ENCODE measurements around the gene MSLN. TPM values are rescaled to one million over a fixed set of nuclear protein-coding genes. Genes with fewer than 3 reads are reported as not detected.

The MSLN gene
- total and polyA plus RNA-seq, 9 donors, result 0.23 to 6.9 (median 0.71) TPM

DNA sequence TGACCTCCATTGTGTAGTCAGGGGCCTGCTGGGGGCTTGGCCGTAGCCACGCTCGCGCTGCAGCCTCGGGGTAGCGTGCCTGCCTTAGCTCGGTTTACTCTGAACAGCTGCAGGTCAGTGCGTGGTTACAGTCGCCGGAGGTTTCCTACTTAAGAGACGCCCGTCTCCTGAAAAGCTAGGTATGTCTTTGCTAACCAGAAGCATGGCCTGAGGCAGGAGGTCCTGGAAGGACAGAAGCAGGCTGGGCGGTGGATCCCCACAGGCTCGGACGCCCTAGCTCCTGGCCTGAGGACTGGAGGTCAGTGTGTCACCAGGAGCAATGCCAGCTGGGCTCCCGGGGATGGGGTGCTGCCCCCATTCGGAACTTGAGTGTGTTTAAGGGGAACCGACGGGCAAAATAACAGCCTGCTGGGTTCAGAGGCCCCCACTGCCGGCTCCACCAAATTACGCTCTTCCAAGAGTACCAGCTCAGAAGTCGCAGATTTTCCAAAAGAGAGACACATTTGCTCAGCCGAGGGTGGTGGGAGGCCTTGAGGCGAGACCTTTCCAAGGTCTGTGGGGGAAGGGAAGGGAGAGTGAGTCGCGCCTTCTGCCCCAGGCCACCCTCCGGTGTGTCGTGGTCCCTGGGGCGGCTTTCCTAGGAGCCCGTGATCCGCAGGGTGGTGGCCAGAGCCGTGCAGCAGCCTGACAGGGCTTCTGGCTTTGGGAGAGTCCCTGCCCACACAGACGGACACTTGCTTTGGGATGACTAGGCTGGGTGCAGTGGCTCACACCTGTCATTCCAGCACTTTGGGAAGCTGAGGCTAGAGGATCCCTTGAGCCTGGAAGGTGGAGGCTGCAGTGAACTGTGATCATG is 43.9 kb downstream of the MSLN start:
- WGBS (ENCODE audit: insufficient coverage), result 44% methylated on average over 31 of the region's 33 CpGs
- Histone ChIP-seq H3K4me1 (ENCODE audit: control insufficient read depth, insufficient read depth, low read length) (peaks cover 24% of the 10 kb centered on the region), H3K4me3 (ENCODE audit: low read length) (no peak overlapping the region), H3K9me3 (replicated peaks; ENCODE audit: control insufficient read depth, low read depth, low read length) (peaks cover 3% of the 10 kb centered on the region), H3K27ac (ENCODE audit: low read length) (no peak overlapping the region), H3K36me3 (ENCODE audit: control insufficient read depth, insufficient read depth, low read length) (no peaks in the 10 kb centered on the region), H3K27me3 (ENCODE audit: control insufficient read depth, insufficient read depth, low read length) (peaks cover 48% of the 10 kb centered on the region)
- no peak for DNase-seq

DNA sequence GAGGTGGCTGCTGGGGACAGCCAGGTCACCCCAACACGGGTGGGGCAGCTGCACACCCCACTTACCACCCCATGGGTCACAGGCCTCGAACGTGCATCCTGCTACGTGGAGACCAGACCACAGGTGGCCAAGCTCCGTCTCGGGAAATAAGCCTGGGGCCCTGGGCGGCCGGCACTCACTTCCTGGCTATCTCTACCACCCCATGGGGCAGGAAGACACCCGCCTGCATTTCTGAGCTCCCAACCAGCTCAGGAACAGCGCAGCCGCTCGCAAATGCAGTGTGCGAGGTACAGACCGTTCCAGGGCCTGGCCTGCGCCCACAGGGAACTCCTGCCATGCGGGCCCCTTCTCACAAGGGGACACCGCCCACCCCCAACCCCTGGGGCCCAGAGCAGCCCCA is 44.9 kb downstream of the MSLN start:
- Histone ChIP-seq H3K36me3 (ENCODE audit: control insufficient read depth, insufficient read depth, low read length) (no peaks in the 10 kb centered on the region), H3K27ac (ENCODE audit: low read length) (no peak overlapping the region), H3K4me1 (ENCODE audit: control insufficient read depth, insufficient read depth, low read length) (peaks cover 24% of the 10 kb centered on the region), H3K27me3 (ENCODE audit: control insufficient read depth, insufficient read depth, low read length) (peaks cover 37% of the 10 kb centered on the region), H3K9me3 (replicated peaks; ENCODE audit: control insufficient read depth, low read depth, low read length) (peaks cover 3% of the 10 kb centered on the region), H3K4me3 (ENCODE audit: low read length) (no peak overlapping the region)
- no peak for DNase-seq
- 74% methylated on average over 17 of the region's 17 CpGs for WGBS (ENCODE audit: insufficient coverage)

DNA sequence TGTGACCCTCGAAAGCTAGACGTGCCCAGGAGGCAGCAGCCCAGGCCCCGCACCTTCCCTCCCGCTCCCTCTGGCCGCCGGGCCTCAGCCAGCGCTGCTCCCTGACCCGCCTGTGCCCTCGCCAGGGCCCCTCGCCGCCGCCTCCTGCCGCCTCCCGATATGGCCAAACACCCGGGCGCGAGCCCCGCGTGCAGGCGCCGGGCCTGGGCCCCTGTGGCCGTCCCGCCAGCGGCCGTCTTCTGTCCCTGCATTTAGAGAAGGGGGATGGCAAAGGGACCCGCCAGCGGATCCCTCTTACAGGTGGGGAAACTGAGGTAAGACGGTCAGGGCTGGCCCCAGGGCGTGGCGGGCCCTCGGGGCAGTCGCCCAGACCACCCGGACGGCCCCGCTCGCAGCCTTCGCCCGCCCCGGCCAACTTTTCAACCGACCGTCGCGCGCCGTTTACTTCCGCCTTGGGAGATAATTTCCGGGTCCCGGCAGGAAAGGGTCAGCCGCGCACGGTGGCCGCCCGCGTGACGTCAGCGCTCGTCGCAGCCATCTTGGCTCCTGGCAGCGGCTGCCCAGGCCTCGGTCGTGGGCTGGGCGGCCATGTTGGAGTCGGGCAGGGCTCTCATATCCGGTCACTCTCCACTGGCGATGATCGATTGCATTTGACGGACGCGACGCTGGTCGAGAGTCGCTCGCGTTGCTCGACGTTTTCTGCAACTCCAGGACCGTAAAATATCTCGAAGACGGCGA is 47.0 kb downstream of the MSLN start:
- H3K9me3 ChIP-seq (replicated peaks; ENCODE audit: control insufficient read depth, low read depth, low read length), result peaks cover 5% of the 10 kb centered on the region
- H3K27me3 ChIP-seq (ENCODE audit: control insufficient read depth, insufficient read depth, low read length), result peaks cover 22% of the 10 kb centered on the region
- no peaks in the 10 kb centered on the region for H3K36me3 ChIP-seq (ENCODE audit: control insufficient read depth, insufficient read depth, low read length)
- 2% methylated on average over 79 of the region's 80 CpGs for WGBS (ENCODE audit: insufficient coverage)
- H3K27ac ChIP-seq (ENCODE audit: low read length), result peak overlapping the region; percentile 84
- peaks cover 24% of the 10 kb centered on the region for H3K4me1 ChIP-seq (ENCODE audit: control insufficient read depth, insufficient read depth, low read length)
- peak; percentile 96 for DNase-seq
- peak overlapping the region; percentile 73 for H3K4me3 ChIP-seq (ENCODE audit: low read length)

DNA sequence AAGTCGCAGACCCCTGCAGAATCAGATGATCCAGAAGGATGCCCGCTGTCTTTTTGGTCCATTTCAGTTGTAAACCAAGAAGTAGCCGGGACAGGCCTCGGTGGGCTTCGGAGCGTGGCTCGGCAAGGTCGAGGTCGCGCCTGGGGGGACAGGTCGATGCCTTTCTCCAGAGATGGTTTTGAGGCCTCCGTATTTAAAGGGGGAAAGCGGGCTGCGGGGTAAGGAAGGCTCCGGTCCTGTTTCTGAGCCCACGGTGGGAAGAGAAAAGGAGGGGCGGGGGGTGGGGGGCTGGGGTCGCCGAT is 47.5 kb downstream of the MSLN start:
- no peak for DNase-seq
- Histone ChIP-seq H3K27me3 (ENCODE audit: control insufficient read depth, insufficient read depth, low read length) (peaks cover 20% of the 10 kb centered on the region), H3K27ac (ENCODE audit: low read length) (no peak overlapping the region), H3K4me1 (ENCODE audit: control insufficient read depth, insufficient read depth, low read length) (peaks cover 25% of the 10 kb centered on the region), H3K9me3 (replicated peaks; ENCODE audit: control insufficient read depth, low read depth, low read length) (peaks cover 5% of the 10 kb centered on the region), H3K36me3 (ENCODE audit: control insufficient read depth, insufficient read depth, low read length) (no peaks in the 10 kb centered on the region), H3K4me3 (ENCODE audit: low read length) (peak overlapping the region; percentile 73)
- WGBS (ENCODE audit: insufficient coverage), result 12% methylated on average over 11 of the region's 19 CpGs

DNA sequence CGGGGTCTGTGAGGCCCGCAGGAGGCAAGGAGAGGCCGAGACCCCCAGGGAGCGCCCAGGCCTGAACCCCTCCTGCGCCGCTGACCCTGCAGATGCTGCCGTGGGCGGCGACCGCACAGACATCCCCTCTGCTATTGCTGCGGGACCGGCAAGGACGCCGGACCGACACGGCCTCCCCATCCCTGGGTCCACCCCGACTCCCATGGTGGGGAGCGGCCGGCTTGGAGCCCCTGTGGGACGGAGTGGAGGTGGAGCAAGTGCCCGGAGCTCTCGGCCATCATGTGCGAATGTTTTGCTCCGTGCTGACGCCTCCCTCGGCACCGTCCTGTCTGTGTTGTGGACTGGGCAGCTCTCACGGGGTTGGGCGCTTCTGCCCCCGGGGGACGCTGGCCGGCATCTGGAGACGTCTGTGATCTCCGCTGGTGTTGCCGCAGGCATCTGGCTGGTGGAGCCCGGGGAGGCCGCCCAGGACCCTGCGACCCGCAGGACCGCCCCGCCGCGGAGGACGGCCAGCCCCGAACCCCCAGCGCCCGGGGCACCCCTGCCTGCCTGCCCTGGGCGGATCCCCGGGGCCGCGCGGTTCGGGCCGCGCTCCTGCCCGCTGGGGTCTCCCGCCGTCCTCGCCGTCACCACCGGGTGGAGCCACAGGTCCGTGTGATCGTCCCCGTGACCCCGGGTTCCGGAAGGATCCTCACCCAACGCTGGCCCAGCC is 52.8 kb downstream of the MSLN start:
- Histone ChIP-seq H3K27me3 (ENCODE audit: control insufficient read depth, insufficient read depth, low read length) (peaks cover 42% of the 10 kb centered on the region), H3K36me3 (ENCODE audit: control insufficient read depth, insufficient read depth, low read length) (no peaks in the 10 kb centered on the region), H3K9me3 (replicated peaks; ENCODE audit: control insufficient read depth, low read depth, low read length) (peaks cover 5% of the 10 kb centered on the region), H3K4me3 (ENCODE audit: low read length) (no peak overlapping the region), H3K27ac (ENCODE audit: low read length) (no peak overlapping the region), H3K4me1 (ENCODE audit: control insufficient read depth, insufficient read depth, low read length) (peaks cover 15% of the 10 kb centered on the region)
- peak; percentile 44 for DNase-seq
- 8% methylated on average over 66 of the region's 67 CpGs for WGBS (ENCODE audit: insufficient coverage)

DNA sequence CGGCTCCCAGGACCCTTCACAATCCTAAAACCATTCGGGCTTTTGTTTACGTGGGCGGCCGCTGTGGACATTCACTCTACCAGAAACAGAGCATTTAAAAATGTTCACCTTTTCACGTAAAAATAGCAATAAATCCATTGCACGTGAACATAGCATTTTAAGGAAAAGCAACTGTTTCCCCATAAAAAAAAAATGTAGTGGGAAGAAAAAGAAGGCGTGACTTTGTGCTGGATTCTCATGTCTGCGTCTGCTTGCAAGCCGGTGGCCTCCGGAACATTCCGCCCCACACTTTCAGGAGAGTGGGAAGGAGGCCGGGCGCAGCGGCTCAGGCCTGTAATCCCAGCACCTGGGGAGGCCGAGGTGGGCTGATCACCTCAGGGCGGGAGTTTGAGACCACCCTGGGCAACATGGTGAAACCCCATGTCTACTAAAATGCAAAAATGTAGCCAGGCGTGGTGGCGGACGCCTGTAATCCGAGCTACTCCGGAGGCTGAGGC is 53.4 kb downstream of the MSLN start:
- H3K27ac ChIP-seq (ENCODE audit: low read length), result no peak overlapping the region
- peaks cover 10% of the 10 kb centered on the region for H3K4me1 ChIP-seq (ENCODE audit: control insufficient read depth, insufficient read depth, low read length)
- H3K36me3 ChIP-seq (ENCODE audit: control insufficient read depth, insufficient read depth, low read length), result no peaks in the 10 kb centered on the region
- peaks cover 5% of the 10 kb centered on the region for H3K9me3 ChIP-seq (replicated peaks; ENCODE audit: control insufficient read depth, low read depth, low read length)
- H3K4me3 ChIP-seq (ENCODE audit: low read length), result no peak overlapping the region
- WGBS (ENCODE audit: insufficient coverage), result 49% methylated on average over 17 of the region's 22 CpGs
- DNase-seq, result no peak
- peaks cover 40% of the 10 kb centered on the region for H3K27me3 ChIP-seq (ENCODE audit: control insufficient read depth, insufficient read depth, low read length)

DNA sequence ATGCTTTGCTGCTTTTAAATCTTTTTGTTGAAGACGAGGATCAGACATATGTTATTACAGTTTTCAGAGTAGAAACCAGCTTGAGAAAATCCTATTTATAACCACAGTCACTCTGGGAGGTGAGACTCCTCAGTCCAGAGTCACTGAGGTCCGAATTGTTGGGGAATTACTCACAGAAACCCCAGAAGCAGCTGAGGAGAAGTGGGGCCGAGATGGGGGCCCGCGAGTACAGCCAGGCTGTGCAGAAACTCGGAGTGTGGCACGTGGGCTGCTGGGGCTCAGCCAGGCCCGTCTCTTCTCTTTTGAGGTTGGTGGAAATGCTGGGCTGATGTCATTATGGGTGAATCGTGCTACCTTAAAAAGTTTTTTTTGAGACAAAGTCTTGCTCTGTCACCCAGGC is 54.4 kb downstream of the MSLN start:
- peaks cover 2% of the 10 kb centered on the region for H3K9me3 ChIP-seq (replicated peaks; ENCODE audit: control insufficient read depth, low read depth, low read length)
- WGBS (ENCODE audit: insufficient coverage), result 34% methylated on average over 5 of the region's 9 CpGs
- H3K27ac ChIP-seq (ENCODE audit: low read length), result no peak overlapping the region
- DNase-seq, result no peak
- H3K4me1 ChIP-seq (ENCODE audit: control insufficient read depth, insufficient read depth, low read length), result peaks cover 10% of the 10 kb centered on the region
- no peaks in the 10 kb centered on the region for H3K36me3 ChIP-seq (ENCODE audit: control insufficient read depth, insufficient read depth, low read length)
- H3K27me3 ChIP-seq (ENCODE audit: control insufficient read depth, insufficient read depth, low read length), result peaks cover 50% of the 10 kb centered on the region
- H3K4me3 ChIP-seq (ENCODE audit: low read length), result no peak overlapping the region

DNA sequence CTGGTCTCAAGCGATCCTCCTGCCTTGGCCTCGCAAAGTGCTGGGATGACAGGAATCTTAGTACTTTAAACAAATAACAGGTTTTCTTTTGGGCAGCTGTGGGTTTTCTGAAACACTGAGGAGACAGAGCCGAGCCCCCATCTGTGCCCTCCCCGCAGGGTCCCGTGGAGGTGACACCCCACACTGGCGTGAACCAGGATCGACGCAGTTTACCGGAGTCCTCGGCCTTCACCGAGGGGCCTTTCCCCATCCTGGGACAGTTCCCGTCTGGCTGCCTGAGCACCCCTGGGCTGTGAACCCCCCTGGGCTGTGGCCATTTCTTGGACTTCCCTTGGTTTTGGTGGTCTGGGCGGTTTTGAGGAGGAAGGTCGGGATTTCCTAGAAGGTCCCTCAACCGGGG is 55.3 kb downstream of the MSLN start:
- Histone ChIP-seq H3K9me3 (replicated peaks; ENCODE audit: control insufficient read depth, low read depth, low read length) (peaks cover 2% of the 10 kb centered on the region), H3K36me3 (ENCODE audit: control insufficient read depth, insufficient read depth, low read length) (no peaks in the 10 kb centered on the region), H3K4me3 (ENCODE audit: low read length) (no peak overlapping the region), H3K27ac (ENCODE audit: low read length) (no peak overlapping the region), H3K27me3 (ENCODE audit: control insufficient read depth, insufficient read depth, low read length) (peaks cover 50% of the 10 kb centered on the region), H3K4me1 (ENCODE audit: control insufficient read depth, insufficient read depth, low read length) (peaks cover 10% of the 10 kb centered on the region)
- WGBS (ENCODE audit: insufficient coverage), result 95% methylated on average over 13 of the region's 15 CpGs
- DNase-seq, result no peak

DNA sequence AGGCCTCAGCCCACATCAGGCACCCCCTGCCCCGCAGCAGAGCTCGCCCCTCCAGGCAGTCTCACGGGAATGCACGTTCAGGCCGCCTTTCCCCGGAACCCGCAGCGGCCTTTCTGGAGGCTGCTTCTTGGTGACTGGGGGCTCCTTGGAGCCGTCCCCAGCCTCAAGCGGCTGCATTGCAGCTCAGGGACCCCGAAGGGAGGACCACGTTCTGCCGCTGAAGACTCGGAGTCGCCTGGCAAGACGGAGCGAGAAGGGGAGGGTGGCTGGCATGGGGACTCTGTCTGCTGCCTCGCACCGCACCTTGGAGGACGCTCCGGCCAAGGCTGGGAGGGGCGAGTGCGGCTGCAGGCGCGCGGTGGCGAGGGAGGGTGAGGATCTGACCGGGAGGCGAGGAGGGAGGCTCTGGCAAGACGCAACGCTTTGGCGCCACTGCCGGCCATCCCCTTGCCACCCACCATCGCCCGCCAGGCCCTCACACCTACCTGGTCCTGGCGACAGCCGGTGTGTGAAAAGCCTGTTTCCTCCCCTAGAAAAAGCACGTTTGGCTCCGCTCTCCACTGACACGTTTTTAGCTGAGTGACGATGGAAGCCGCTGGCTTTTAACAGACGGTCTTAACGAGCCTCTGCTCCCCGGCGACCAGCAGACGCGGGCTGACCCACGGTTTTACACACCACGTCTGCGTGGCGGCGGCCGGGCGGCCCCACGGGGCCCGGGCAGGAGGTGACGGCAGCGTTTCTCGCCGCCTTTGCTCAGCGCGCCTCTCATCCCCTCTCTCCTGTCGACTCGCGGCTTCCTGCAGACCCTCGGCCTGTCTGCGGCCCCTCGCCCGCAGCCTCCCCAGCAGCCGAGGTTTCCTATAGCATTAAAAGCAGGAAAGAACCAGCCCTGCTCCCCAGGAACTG is 56.7 kb downstream of the MSLN start:
- Histone ChIP-seq H3K27ac (ENCODE audit: low read length) (no peak overlapping the region), H3K4me3 (ENCODE audit: low read length) (no peak overlapping the region), H3K4me1 (ENCODE audit: control insufficient read depth, insufficient read depth, low read length) (peaks cover 10% of the 10 kb centered on the region), H3K27me3 (ENCODE audit: control insufficient read depth, insufficient read depth, low read length) (peaks cover 49% of the 10 kb centered on the region), H3K36me3 (ENCODE audit: control insufficient read depth, insufficient read depth, low read length) (no peaks in the 10 kb centered on the region), H3K9me3 (replicated peaks; ENCODE audit: control insufficient read depth, low read depth, low read length) (no peaks in the 10 kb centered on the region)
- 45% methylated on average over 64 of the region's 71 CpGs for WGBS (ENCODE audit: insufficient coverage)
- no peak for DNase-seq

All from muscle of leg (tissue), 11 donors.